SK-N-DZ (cell line): ENCODE data around the gene NIM1K.
"Not testable (repeated sequence)": the region's sequence is repeated elsewhere in the genome, so short reads cannot be mapped to it uniquely, and the experiment has no call there.

Experiments used
- DNase-seq: peaks from one replicate; pipeline ENCODE4 v3.0.0-alpha.2; 2015; ENCODE audit warnings: low spot score

NIM1K gene

GRCh38 chr5:43230707-43231106 is 38.7 kb downstream of the NIM1K start:
- DNase-seq = no peak

- DNase-seq = no peak
Measured at GRCh38 chr5:43231977-43232376, 40.0 kb downstream of the NIM1K start.

GRCh38 chr5:43232943-43233833 is 41.2 kb downstream of the NIM1K start:
- DNase-seq = no peak

DNA sequence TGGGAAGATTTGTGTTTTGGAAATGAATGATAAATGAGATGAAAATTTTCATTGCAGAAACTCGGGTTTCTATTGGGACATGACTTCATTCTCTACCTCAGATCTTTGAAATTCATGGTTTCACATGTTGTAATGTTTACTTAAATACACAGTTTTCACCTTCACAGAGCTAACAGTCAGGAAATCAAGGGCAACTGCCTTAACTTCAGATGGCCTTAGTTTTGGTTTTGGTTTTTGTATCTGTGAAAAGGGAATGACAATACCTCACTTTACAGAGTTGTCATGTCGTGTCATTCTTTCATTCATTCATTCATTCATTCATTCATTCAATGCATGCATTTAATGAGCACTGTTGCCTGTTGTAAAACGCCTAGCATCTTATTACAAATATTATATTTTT is 41.9 kb downstream of the NIM1K start:
- no peak for DNase-seq

GRCh38 chr5:43236653-43237355 is 44.8 kb downstream of the NIM1K start:
- no peak for DNase-seq

GRCh38 chr5:43242196-43242595 is 50.2 kb downstream of the NIM1K start:
- DNase-seq = no peak

GRCh38 chr5:43243270-43243669 is 51.2 kb downstream of the NIM1K start:
- DNase-seq = no peak

DNA sequence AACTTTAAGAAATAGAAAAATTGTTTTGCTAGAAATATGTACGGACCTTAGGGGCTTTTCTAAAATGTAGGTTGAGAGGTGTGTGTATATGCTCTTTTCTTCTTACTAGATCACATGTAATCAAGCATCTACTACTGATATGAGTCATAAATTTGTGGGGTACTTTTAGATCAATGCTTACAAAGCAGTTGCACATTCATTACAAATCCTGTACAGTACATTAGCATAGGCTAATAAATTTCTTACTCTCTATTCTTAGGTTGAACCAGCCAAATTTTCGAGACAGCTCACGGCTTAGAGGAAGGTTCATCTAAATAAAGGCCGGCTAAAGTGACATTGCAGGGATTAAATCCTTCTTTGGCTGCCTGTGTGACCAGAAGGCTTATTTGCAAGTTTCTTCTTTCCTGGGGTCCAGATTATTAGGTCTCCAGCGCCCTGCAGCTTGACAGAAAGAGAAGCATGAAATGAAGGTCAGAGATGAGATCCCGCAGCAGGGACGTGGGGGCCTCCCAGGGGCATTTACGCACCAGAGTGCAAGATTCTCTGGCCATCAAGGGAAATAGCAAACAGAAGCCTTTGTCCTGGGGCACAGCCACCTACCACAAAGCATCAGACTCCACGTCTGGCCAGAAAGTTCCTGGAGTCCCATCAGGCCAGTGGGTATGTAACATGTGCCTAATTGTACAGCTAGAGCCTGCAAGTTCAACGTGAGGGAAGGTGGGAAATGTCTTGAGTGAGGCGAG is 53.0 kb downstream of the NIM1K start:
- no peak for DNase-seq

- DNase-seq = no peak
Measured at GRCh38 chr5:43245724-43246385, 53.8 kb downstream of the NIM1K start.

DNA sequence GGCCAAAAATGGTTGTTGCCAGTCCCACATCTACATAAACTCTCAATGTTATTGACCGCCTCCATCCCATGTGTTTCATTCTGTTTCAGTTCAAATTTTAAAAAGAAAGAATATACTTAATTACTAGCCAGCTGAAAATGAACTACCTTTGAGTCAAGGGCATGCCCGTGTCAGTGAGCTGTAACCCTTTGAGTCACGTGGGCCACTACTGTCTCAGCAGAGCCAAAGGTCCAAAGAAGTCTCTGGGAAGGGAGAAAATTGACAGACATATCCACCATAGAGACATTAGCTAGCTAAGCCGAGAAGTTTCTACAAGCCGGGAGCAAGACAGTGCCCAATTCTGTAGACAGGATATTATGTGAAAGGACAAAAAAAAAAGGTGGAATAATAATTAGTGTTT is 59.7 kb downstream of the NIM1K start:
- no peak for DNase-seq

GRCh38 chr5:43255704-43256103 is 63.7 kb downstream of the NIM1K start:
- DNase-seq = no peak

DNA sequence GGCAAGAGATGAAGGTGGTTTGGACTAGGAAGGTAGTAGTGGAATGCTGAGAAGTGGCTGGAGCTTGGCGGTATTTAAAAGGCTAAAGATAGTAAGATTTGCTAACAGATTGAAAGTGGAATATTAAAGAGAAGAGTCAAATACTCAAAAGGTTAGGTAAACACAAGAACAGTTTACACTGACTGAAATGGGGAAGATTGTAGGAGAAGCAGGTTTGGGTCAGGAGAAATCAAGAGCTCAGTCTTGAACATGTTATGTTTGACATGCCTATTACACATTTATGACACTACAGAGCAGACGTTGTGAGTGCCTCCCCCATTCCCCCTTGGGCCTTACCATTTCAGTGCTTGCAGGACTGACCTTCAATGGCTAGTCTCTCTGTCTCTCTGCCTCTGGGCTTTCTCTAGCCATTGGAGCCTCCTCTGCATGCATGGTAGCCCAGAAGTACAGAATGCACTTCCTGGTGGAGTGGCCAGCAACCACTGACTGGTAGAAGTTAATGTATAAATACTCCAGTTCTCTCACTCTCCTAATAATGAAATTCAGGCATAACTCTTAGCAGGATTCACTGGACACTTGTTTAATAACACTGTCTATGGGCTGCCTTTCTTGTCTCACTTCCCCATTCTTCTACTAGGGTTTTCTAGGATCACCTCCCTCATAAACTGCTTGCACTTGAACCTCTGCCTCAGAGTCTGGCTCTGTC is 64.4 kb downstream of the NIM1K start:
- no peak for DNase-seq

GRCh38 chr5:43258116-43258515 is 66.1 kb downstream of the NIM1K start:
- no peak for DNase-seq

DNA sequence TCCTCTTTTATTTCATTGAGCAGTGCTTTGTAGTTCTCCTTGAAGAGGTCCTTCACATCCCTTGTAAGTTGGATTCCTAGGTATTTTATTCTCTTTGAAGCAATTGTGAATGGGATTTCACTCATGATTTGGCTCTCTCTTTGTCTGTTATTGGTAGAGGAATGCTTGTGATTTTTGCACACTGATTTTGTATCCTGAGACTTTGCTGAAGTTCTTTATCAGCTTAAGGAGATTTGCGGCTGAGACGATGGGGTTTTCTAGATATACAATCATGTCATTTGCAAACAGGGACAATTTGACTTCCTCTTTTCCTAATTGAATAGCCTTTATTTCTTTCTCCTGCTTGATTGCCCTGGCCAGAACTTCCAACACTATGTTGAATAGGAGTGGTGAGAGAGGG is 70.2 kb downstream of the NIM1K start:
- not testable (repeated sequence) for DNase-seq

GRCh38 chr5:43268188-43268820 is 76.3 kb downstream of the NIM1K start:
- no peak for DNase-seq

DNA sequence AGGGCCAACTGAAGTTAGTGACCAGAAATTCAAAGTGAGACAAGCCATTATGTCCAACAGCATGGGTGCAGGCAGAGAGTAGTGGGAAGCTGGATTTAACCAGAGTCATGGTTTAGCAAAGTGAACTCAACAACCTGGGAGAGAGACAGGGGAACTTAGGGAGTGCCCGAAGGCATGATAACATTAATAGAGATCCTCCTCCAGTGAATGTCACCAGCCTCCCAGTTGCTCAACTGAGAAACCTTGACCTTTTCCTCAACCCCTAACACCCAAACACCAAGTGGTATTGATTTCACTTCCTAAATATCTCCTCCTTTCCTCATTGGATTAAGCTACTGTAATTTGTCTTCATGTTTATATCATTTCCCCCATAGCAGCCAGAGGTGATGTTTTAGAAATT is 78.6 kb downstream of the NIM1K start:
- DNase-seq = no peak

GRCh38 chr5:43273552-43273951 is 81.5 kb downstream of the NIM1K start:
- no peak for DNase-seq

GRCh38 chr5:43274435-43275114 is 82.5 kb downstream of the NIM1K start:
- no peak for DNase-seq

GRCh38 chr5:43275391-43275790 is 83.4 kb downstream of the NIM1K start:
- no peak for DNase-seq
